WI38 (cell line): ENCODE data around the gene TXLNA.

Source experiments
- H3K4me3 ChIP-seq: 2 replicates; pipeline ENCODE4 v1.5.1; 2011; ENCODE audit warnings: low read depth, mild to moderate bottlenecking, control low read depth, low read length
- TF ChIP-seq, protein P1 (sequence below): IDR thresholded peaks from 2 replicates; pipeline ENCODE4 v1.5.1; 2012; ENCODE audit warnings: low read depth, mild to moderate bottlenecking, control low read depth, low read length

The TXLNA gene

GRCh38 chr1:32197837-32198236, 18.4 kb downstream of the TXLNA start:
- TF ChIP-seq, protein P1, sequence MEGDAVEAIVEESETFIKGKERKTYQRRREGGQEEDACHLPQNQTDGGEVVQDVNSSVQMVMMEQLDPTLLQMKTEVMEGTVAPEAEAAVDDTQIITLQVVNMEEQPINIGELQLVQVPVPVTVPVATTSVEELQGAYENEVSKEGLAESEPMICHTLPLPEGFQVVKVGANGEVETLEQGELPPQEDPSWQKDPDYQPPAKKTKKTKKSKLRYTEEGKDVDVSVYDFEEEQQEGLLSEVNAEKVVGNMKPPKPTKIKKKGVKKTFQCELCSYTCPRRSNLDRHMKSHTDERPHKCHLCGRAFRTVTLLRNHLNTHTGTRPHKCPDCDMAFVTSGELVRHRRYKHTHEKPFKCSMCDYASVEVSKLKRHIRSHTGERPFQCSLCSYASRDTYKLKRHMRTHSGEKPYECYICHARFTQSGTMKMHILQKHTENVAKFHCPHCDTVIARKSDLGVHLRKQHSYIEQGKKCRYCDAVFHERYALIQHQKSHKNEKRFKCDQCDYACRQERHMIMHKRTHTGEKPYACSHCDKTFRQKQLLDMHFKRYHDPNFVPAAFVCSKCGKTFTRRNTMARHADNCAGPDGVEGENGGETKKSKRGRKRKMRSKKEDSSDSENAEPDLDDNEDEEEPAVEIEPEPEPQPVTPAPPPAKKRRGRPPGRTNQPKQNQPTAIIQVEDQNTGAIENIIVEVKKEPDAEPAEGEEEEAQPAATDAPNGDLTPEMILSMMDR: no peak
- H3K4me3 ChIP-seq: no peak overlapping the region

DNA sequence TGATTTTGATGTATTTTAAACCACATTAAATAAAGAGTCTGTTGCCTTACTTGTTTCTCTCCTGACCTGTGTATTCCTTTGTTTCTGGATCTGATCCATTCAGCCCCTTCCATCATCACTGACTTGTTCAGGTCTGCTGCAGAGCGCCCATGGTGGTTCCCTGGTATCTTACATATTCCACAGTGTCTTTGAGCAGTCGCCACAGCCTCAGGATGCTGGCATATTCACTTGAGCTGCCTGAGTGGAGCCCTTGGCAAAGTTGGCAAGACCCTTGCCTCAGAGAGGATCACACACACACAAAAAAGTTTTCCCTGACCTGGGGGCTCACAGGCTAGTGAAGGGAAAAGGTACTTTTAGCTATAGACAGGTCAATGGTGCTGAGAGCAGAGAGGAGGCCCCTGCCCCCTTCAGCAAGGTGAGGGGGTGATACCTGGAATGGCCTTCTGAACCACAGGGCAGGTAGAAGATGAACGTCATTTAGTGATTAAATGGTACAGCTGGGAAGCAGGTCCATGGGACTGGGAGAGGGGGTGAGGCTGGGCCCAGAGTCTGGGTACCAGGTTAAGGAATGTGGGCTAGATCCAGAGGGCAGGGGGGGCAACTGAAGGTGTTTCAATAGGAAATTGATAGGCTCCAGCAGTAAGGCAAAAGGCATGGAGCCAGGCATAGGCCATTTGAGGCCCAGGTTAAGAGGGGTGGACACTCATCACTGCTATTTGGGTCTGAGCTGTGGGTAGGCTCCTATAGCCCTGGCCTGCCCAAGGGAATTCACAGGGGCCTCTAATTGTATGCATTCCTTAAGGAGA, 19.0 kb downstream of the TXLNA start:
- TF ChIP-seq, protein P1: no peak
- H3K4me3 ChIP-seq: no peak overlapping the region

DNA sequence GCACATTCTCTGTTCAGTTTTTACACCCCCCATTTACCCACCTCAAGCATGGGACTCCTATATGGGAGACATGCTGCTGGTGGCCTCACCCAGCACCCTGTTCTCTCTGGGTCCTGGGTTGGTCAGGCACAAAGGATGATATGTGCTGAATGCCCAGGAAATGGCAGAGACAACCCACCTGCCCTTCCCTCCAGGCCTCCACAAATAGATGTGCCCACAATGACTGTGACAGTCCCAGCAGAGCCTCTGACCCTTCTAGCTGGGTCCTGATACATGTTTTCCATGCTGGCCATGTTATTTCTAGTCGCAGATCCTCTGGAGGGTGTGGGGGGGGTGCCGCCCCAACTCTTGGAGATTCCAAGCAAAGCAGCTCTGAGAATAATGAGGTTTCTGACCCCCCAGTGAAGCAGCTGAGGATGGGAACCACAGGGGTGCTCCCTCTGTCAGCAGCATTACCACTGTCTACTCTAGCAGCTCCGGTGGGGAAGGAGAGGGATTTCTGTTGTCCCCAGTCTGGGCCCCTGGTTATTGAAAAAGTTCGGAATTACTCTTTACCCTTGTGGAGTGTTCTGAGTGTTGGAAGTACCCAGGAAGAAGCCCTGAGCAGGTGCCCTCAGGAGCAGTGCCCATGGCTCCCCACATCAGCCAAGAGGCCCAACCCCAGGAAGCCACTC, 19.7 kb downstream of the TXLNA start:
- TF ChIP-seq, protein P1: no peak

DNA sequence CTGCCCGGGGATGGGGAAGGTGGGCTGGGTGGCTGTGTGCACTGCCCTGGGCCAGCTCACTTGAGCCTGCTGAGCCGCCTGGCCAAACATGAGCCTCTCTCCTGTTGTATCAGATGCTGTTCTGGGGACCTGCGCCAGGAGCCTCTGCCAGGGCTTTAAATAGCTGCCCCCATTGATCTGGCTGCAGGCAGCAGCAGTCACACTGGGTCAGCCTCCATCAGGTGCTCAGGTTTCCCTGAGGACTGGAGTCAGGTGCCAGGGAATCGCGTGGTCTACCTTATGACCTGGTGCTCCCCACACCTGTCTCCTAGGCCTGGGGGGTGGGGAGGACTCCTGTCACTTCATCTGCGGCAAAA, 20.2 kb downstream of the TXLNA start:
- TF ChIP-seq, protein P1: no peak
- H3K4me3 ChIP-seq: peak overlapping the region; percentile 75

More for the DNA sequence above, 19.7 kb downstream of the TXLNA start:
- H3K4me3 ChIP-seq: no peak overlapping the region

GRCh38 chr1:32200226-32201010, 20.9 kb downstream of the TXLNA start, which contains the start of gene CCDC28B:
TSS of gene CCDC28B (plus strand) at chr1:32200595. CDS start at chr1:32201936, 1,341 bp downstream.
- TF ChIP-seq, protein P1: no peak
- H3K4me3 ChIP-seq: peak within 1 kb of the TSS; percentile 75

DNA sequence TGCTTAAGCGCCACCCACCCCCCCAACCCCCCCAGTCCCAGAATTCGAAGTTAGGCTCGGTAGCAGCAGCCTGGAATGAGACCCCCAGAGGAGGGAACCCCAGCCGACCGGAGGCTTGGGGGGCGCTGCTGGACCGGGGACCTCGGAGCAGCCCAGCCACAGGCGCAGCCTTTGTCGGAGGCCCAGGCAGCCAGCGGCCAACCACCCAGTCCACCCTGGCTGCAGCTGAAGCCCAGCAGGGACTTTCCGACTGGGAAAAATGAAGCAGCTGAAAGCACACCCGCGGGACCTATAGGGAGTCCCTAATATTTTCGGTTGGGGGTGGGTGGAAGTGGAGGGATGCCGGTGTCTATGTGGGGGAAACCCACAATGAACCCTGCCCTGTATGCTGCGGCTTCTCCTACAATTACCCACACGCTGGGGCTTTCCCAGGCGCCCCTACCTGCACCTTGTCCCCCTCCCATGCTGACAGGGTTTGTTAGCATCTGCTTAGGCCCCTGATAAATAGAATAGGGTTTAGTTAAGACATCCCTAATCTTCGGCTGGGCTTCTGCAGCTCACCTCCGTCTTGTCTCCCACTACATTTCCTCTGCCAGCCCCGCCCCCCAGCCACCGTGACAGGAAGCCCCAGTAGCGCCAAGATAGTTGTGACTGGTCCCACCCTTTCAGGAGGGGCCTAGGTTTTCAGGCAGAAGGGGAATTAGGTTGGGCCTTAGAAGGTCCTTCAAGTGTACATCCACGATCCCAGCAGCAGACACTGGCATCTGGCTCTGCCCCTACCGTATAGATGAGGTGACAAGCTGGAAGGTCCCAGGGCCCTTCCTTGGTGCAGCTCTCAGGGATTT, 21.8 kb downstream of the TXLNA start:
- peak overlapping the region; percentile 75 for H3K4me3 ChIP-seq
- TF ChIP-seq, protein P1: no peak
